Measurements from ENCODE around the gene RNF224. TPM values are rescaled to one million over a fixed set of nuclear protein-coding genes. Genes with fewer than 3 reads are reported as not detected.

The RNF224 gene
- total RNA-seq, 4 donors from 2014 or later: 0.34 to 2.0 (median 1.1) TPM

GRCh38 chr9:137232101-137232500 lies 4.8 kb downstream of the RNF224 start:
- H3K27me3 ChIP-seq: peaks cover 80% of the 10 kb centered on the region
- H3K36me3 ChIP-seq: no peaks in the 10 kb centered on the region
- TF ChIP-seq CTCF (IDR thresholded peaks at IDR 0.05): no peak
- TF ChIP-seq EP300 (IDR thresholded peaks at IDR 0.05): no peak
- TF ChIP-seq POLR2A (IDR thresholded peaks at IDR 0.05): no peak
- H3K27ac ChIP-seq: no peak overlapping the region
- no peaks in the 10 kb centered on the region for H3K9me3 ChIP-seq
- WGBS: 57% methylated on average over 10 of the region's 10 CpGs
- DNase-seq (ENCODE audit: low spot score in 2 of 2): no peak
- no peak overlapping the region for H3K4me3 ChIP-seq
- H3K4me1 ChIP-seq: peaks cover 22% of the 10 kb centered on the region

- Histone ChIP-seq H3K36me3 (no peaks in the 10 kb centered on the region), H3K9me3 (no peaks in the 10 kb centered on the region), H3K27ac (no peak overlapping the region), H3K27me3 (peaks cover 80% of the 10 kb centered on the region), H3K4me3 (no peak overlapping the region), H3K4me1 (peaks cover 22% of the 10 kb centered on the region)
- 64% methylated on average over 16 of the region's 24 CpGs for WGBS
- no peak for DNase-seq (ENCODE audit: low spot score in 2 of 2)
- TF ChIP-seq POLR2AphosphoS5 (IDR thresholded peaks at IDR 0.05) (no peak), CTCF (IDR thresholded peaks at IDR 0.05) (no peak), POLR2A (IDR thresholded peaks at IDR 0.05) (no peak), EP300 (IDR thresholded peaks at IDR 0.05) (no peak)
These were observed 5.2 kb downstream of the RNF224 start for GRCh38 chr9:137232510-137232909.

GRCh38 chr9:137233143-137233980 lies 6.1 kb downstream of the RNF224 start:
- no peak overlapping the region for H3K4me3 ChIP-seq
- no peak for DNase-seq (ENCODE audit: low spot score in 2 of 2)
- no peak overlapping the region for H3K27ac ChIP-seq
- H3K27me3 ChIP-seq: peaks cover 76% of the 10 kb centered on the region
- no peaks in the 10 kb centered on the region for H3K36me3 ChIP-seq
- TF ChIP-seq POLR2AphosphoS5 (IDR thresholded peaks at IDR 0.05) (no peak), CTCF (IDR thresholded peaks at IDR 0.05) (no peak), POLR2A (IDR thresholded peaks at IDR 0.05) (no peak), EP300 (IDR thresholded peaks at IDR 0.05) (no peak)
- no peaks in the 10 kb centered on the region for H3K9me3 ChIP-seq
- no CpG with 5 or more reads among the region's 40 CpGs for WGBS
- H3K4me1 ChIP-seq: peaks cover 26% of the 10 kb centered on the region

- Histone ChIP-seq H3K36me3 (no peaks in the 10 kb centered on the region), H3K27ac (no peak overlapping the region), H3K9me3 (no peaks in the 10 kb centered on the region), H3K27me3 (peaks cover 69% of the 10 kb centered on the region), H3K4me1 (peaks cover 34% of the 10 kb centered on the region), H3K4me3 (no peak overlapping the region)
- DNase-seq (ENCODE audit: low spot score in 2 of 2): no peak
- TF ChIP-seq EP300 (IDR thresholded peaks at IDR 0.05): no peak
- no peak for TF ChIP-seq POLR2AphosphoS5 (IDR thresholded peaks at IDR 0.05)
- TF ChIP-seq CTCF (IDR thresholded peaks at IDR 0.05): no peak
- WGBS: no CpG with 5 or more reads among the region's 40 CpGs
These were observed 6.9 kb downstream of the RNF224 start for GRCh38 chr9:137234055-137234697.

- Histone ChIP-seq H3K36me3 (no peaks in the 10 kb centered on the region), H3K4me3 (no peak overlapping the region), H3K4me1 (peaks cover 41% of the 10 kb centered on the region), H3K27me3 (peaks cover 62% of the 10 kb centered on the region), H3K27ac (no peak overlapping the region), H3K9me3 (no peaks in the 10 kb centered on the region)
- no peak for TF ChIP-seq POLR2AphosphoS5 (IDR thresholded peaks at IDR 0.05)
- TF ChIP-seq POLR2A (IDR thresholded peaks at IDR 0.05): no peak
- no peak for TF ChIP-seq EP300 (IDR thresholded peaks at IDR 0.05)
- TF ChIP-seq CTCF (IDR thresholded peaks at IDR 0.05): no peak
- no peak for DNase-seq (ENCODE audit: low spot score in 2 of 2)
- 66% methylated on average over 17 of the region's 18 CpGs for WGBS
These were observed 7.6 kb downstream of the RNF224 start for GRCh38 chr9:137234758-137235423.

Data from suprapubic skin (tissue), 4 donors.